Posterior cingulate gyrus (tissue), 11 donors: ENCODE data around the gene KIAA1217.

Experiments
- DNase-seq, 10 donors: peaks; one replicate each; pipeline versions ENCODE4 v3.0.0 to v3.0.0-alpha.2; 2020 to 2021; ENCODE audit warnings: mixed read lengths in 3 of 10
- intact Hi-C: fragments of 100-400 bp; cut with DNase I; formaldehyde crosslinking; loops from one replicate; pipeline ENCODE4 v1.15.1; 2023

The KIAA1217 gene

DNA sequence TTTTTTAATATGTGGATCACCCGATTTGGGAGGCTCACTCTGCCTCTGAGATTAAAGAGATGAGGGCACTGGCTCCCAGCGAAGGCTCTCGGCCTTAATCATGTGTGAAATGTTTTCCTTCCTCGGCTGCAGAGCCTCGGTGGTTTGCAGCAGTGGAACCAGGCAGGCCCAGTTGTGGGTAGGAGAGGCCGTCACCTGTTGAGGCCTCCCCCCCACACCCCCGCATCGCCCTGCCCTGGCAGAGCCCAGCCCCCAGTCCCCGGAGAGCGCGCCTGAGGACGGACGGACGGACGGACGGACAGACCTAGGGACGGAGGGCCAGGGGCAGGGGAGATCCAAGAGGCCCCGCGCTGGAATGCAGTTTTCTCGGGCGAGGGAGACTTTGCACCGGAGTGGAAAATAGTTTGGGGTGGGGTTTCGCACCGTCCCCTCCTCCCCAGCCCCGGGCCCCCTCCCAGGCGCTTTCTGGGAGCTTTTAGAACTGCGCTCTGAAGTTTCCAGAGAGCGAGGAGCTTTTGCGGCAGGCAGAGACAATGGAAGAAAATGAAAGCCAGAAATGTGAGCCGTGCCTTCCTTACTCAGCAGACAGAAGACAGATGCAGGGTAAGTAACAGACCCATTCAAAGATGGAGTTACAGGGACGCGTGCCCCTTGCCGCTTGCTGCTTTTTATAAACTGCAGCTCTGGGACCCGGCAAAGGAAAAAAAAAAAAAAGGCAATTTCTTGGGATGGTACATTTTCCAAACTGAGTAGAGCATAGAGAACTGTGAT lies at the start of gene KIAA1217:
KIAA1217 (plus strand) TSS at position 478 of the 771 bp plus-strand sequence; CDS start at position 534, 56 bp downstream.
- DNase-seq, result peak in 2 of 10 donors; percentile 8 to 14
- intact Hi-C loops, result loop anchor here (5.0 kb wide), 1 partner anchor 308 kb away; no protein-coding TSS in a partner anchor

GRCh38 chr10:24162206-24162985 lies 46.5 kb upstream of the KIAA1217 start:
- peak in 6 of 10 donors; percentile 12 to 81 (median 24) for DNase-seq
- intact Hi-C loops, result no loop called here

GRCh38 chr10:24163485-24163884 lies 45.5 kb upstream of the KIAA1217 start:
- intact Hi-C loops, result no loop called here

GRCh38 chr10:24168258-24169170 lies 40.4 kb upstream of the KIAA1217 start:
- peak in 1 of 10 donors; percentile 57 for DNase-seq
- intact Hi-C loops, result no loop called here

More at GRCh38 chr10:24163485-24163884, 45.5 kb upstream of the KIAA1217 start:
- DNase-seq, result no peak

DNA sequence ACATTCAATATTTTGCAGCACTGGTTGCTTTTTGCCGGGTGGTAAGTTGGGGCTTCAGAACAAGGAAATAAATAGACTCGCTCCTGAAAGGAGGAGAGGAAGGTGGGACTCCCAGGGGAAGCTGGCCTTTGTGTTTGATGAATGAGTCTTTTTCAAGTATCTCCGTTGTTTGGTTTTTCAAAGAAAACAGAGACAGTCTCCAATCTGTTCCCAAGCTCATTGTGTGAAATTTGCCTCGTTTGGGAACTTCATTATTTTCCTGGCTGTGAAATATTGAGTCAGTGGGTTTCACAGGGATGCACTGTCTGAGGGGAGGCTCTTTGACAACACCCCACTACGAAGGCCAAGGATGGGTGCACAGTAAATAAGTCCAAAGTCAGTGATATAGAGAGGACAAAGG lies 38.7 kb upstream of the KIAA1217 start:
- no peak for DNase-seq
- intact Hi-C loops, result no loop called here

GRCh38 chr10:24172909-24173308 lies 36.0 kb upstream of the KIAA1217 start:
- DNase-seq, result peak in 1 of 10 donors; percentile 35
- intact Hi-C loops, result no loop called here

DNA sequence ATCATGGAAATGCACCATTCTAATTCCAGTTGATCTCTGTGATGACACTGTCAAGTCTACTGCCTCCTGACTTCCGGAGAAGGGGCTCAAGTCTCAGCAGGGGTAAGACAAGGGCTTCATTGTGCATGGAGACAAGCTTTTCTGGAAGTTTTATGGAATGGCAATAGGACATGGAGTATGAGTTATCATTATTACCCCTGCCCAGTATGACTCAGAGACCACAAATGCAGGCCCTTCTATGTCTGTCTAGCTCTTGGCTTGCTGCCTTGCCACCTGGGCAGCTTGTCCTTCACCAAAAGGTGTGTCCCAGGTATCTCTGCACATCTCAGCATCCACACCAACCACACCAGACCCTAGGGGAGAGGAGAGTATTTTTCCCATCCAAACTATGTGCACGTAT lies 34.9 kb upstream of the KIAA1217 start:
- intact Hi-C loops, result no loop called here
- DNase-seq, result no peak

DNA sequence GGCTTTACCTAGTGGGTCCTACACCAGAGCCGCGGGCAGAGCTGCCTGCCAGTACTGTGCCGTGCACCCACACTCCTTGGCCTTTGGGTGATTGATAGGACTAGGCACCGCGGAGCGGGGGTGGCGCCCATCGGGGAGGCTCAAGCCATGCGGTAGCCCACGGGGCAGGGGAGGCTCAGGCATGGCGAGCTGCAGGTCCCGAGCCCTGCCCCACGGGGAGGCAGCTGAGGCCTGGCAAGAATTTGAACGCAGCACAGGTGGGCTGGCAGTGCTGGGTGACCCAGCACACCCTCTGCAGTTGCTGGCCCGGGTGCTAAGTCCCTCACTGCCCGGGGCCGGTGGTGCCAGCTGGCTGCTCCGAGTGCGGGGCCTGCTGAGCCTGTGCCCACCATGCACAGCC lies 32.3 kb upstream of the KIAA1217 start:
- intact Hi-C loops, result no loop called here
- DNase-seq, result no peak

DNA sequence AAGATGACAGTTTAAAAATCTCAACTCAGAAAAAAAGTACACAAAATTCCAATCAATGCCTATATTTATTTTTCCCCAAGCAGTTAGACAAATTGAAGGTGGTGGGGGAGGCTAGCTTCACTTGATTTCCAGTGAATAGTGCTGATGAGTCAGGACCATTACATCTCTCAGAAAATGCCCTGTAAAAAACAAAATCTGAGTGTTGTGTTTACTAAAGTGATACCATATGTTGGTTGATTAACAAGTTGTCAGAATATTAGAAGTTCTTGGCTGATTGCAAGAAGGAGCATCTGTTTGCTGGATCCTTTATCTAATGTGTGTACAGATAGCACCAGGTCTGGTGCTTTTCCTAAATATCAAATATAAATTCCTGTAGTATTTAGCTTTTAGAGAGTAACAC lies 31.3 kb upstream of the KIAA1217 start:
- intact Hi-C loops, result no loop called here
- no peak for DNase-seq

DNA sequence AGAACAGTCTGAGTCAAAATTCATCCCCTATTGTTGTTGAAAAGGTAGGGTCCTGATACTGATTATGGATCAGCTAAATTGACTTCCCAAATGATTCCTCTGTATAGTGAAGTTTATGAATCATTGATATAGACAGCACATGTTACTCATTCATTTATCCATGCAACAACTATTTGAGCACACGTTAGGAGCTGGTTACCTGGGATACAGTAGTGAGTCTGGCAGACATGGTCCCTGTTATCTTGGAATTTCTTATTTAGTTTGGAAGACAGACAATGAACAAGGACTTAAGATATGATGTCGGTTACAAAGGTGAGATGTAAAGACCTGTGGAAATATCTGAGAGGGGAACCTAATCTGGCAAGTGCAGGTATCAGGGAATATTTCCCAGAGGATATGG lies 28.0 kb upstream of the KIAA1217 start:
- DNase-seq, result no peak
- intact Hi-C loops, result no loop called here

- intact Hi-C loops, result no loop called here
- no peak for DNase-seq
These were observed 24.5 kb upstream of the KIAA1217 start for GRCh38 chr10:24184455-24184854.

- no peak for DNase-seq
- intact Hi-C loops, result loop anchor here (10.0 kb wide), 2 partner anchors 679 to 1039 kb away; no protein-coding TSS in a partner anchor
These were observed 15.6 kb upstream of the KIAA1217 start for GRCh38 chr10:24193330-24193729.

- no peak for DNase-seq
- intact Hi-C loops, result loop anchor here (2.0 to 10.0 kb wide), 3 partner anchors 204 to 1042 kb away; no protein-coding TSS in a partner anchor
These were observed 11.7 kb upstream of the KIAA1217 start for GRCh38 chr10:24197263-24197662.

GRCh38 chr10:24201503-24202180 lies 7.3 kb upstream of the KIAA1217 start:
- DNase-seq, result peak in 2 of 10 donors; percentile 60 to 61
- intact Hi-C loops, result no loop called here

DNA sequence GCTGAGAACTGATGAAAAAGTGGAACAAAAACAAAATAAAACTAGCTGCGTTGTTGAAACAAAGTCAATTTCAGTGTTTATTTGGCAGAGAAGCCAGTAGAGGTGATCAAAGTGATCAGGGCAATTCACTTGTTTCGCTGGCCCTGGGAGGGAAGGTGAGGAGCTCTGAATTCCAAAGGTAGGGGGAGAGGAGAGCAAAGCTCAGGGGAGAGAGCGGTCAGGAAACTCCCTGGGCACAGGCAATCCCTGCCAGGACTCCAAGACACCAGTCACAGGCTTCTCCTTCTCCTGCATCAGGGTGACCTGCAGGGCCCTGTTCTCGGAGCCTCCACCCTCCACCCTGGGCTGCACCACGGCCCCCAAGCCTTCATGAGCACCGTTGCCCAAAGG lies 6.8 kb upstream of the KIAA1217 start:
- intact Hi-C loops, result no loop called here

DNA sequence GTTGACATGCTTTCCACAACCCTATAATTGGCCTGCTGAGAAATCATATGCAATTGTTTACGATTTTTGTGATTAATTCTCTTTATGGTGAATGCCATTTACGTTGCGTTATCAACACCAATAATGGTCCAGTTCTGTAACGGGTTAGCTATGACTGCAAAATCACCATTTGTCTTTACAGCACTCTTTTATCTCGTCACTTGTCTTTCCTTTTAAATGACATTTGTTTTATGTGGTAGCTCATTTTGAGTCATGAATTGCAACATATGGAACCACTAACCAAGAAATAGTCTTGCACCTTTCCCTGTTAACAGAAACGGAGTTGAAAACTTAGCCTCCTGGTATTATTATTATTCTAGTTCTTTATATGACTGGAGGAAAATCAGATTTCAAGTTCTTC lies 3.1 kb upstream of the KIAA1217 start:
- intact Hi-C loops, result loop anchor here (5.0 kb wide), 1 partner anchor 311 kb away; no protein-coding TSS in a partner anchor
- DNase-seq, result no peak

More for the DNA sequence above, 6.8 kb upstream of the KIAA1217 start:
- DNase-seq, result peak in 1 of 10 donors; percentile 34

GRCh38 chr10:24206334-24206733 lies 2.6 kb upstream of the KIAA1217 start:
- intact Hi-C loops, result loop anchor here (5.0 kb wide), 1 partner anchor 311 kb away; no protein-coding TSS in a partner anchor

DNA sequence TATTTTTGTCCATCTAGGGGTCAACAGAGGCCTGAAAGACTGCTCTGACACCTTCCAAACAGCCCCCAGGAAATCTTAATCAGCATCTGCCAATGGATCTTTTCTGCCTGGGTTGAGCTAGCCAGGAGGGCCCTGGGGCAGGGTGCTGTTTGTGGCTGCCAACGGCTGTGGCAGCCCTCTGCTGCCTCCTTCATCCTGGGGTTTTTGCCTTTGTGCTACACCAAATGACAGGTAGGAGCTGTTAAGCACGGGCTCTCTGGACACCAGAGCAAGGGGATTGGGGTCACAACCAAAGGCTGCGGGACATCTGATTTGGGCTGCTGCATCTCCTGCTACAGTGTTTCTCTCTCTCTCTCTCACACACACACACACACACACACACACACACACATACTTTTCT lies 2.0 kb upstream of the KIAA1217 start:
- no peak for DNase-seq
- intact Hi-C loops, result loop anchor here (5.0 kb wide), 1 partner anchor 310 kb away; no protein-coding TSS in a partner anchor

More at GRCh38 chr10:24206334-24206733, 2.6 kb upstream of the KIAA1217 start:
- DNase-seq, result no peak

DNA sequence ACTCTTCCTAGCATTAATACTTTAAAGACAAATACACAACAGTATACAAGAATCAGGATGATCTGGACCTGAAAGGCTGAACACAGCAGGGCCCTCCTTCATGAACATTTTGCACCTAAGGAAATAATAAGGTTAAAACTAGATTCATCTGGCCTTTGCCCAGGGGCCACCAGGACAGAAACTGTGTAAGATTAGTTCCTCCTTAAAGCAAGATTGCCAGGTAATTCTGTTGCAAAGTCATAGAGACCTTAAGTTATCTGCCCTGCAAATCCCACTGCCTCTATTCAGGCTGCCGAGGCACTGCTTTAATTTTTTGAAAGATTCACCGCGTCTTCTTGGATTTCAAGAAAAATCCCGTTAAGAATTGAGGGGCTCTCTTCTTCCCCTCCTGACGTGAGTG lies 1.6 kb upstream of the KIAA1217 start:
- no peak for DNase-seq
- intact Hi-C loops, result loop anchor here (5.0 kb wide), 1 partner anchor 310 kb away; no protein-coding TSS in a partner anchor
